Subcutaneous adipose tissue (tissue), 4 donors: ENCODE measurements around the gene NEU4. TPM values are rescaled to one million over a fixed set of nuclear protein-coding genes. Genes with fewer than 3 reads are reported as not detected.

Experiments used
- total RNA-seq, 4 donors: library from RNA; depleted of rRNA; stranded (reverse); fragments of >200 nt; gene quantifications; one replicate each; pipeline ENCODE4 v1.1.0, GENCODE V29; 2016
- TF ChIP-seq, protein P1 (sequence below): fragments of 450-650 bp; IDR thresholded peaks from one replicate; pipeline ENCODE4 v1.5.1; 2016; ENCODE audit warnings: low read depth, mild to moderate bottlenecking, control low read depth, antibody characterized with exemption, moderate library complexity

NEU4 gene
- total RNA-seq, 4 donors from 2014 or later: 0.75 to 1.8 TPM; not detected in 2

DNA sequence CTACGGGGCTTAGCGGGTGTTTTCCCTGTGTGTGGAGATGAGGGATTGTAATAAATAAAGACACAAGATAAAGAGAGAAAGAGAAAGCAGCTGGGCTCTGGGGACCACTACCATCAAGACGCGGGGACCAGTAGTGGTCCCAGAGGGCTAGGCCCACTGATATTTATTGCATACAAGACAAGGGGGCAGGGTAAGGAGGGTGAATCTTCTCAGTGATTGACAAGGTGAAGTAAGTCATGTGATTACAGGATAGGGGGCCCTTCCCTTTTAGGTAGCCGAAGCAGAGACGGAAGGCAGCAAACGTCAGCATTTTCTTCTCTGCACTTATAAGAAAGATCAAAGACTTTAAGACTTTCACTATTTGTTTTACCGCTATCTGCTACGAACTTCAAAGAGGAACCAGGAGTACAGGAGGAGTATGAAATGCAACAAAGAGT is 36.9 kb upstream of the NEU4 start:
- TF ChIP-seq, protein P1, sequence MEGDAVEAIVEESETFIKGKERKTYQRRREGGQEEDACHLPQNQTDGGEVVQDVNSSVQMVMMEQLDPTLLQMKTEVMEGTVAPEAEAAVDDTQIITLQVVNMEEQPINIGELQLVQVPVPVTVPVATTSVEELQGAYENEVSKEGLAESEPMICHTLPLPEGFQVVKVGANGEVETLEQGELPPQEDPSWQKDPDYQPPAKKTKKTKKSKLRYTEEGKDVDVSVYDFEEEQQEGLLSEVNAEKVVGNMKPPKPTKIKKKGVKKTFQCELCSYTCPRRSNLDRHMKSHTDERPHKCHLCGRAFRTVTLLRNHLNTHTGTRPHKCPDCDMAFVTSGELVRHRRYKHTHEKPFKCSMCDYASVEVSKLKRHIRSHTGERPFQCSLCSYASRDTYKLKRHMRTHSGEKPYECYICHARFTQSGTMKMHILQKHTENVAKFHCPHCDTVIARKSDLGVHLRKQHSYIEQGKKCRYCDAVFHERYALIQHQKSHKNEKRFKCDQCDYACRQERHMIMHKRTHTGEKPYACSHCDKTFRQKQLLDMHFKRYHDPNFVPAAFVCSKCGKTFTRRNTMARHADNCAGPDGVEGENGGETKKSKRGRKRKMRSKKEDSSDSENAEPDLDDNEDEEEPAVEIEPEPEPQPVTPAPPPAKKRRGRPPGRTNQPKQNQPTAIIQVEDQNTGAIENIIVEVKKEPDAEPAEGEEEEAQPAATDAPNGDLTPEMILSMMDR: no peak

DNA sequence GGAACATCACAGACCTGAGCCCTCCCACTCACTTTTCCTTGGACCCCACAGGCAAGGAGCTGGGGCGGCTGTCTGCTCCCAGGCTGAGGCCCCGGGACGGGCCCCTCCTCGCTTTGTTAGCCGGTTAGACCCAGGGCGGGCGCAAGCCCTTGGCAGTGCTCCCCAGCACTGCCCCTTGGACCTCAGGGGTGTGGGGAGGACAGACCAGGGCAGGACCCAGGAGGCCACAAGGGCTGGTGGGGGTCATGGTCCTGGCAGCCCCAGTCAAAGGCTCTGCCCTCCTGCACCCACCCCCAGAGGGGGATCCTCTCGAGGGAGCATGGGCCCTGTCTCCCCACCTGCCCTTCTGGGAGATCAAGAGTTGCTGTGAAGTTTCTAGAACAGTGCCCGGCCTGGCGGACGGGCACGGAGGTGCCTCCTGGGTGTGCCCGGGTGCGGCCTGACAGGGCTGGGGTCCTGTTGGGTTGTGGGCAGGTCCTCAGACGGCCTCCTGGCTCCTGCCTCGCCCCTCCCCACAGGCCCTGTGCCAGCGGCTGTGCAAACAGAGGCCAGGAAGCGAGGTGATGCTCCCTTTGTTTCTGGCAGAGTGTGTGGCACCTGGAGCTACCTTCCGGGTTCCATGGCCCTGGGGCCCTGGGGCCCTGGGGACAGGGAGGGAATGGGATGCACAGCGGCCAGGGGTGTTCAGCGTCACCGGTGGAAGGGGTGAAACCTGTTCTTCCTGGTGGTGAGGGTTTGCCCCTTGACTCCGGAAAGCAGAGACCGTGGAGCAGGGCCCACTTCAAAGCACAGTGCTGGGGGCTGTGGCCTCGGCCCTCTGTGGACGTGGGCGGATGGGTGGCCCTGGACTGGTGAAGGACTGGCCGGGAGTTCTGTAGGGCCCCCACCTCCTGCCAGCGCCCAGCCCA is 35.2 kb upstream of the NEU4 start:
- TF ChIP-seq, protein P1: no peak

GRCh38 chr2:241774419-241775222 is 34.4 kb upstream of the NEU4 start:
- TF ChIP-seq, protein P1: no peak

DNA sequence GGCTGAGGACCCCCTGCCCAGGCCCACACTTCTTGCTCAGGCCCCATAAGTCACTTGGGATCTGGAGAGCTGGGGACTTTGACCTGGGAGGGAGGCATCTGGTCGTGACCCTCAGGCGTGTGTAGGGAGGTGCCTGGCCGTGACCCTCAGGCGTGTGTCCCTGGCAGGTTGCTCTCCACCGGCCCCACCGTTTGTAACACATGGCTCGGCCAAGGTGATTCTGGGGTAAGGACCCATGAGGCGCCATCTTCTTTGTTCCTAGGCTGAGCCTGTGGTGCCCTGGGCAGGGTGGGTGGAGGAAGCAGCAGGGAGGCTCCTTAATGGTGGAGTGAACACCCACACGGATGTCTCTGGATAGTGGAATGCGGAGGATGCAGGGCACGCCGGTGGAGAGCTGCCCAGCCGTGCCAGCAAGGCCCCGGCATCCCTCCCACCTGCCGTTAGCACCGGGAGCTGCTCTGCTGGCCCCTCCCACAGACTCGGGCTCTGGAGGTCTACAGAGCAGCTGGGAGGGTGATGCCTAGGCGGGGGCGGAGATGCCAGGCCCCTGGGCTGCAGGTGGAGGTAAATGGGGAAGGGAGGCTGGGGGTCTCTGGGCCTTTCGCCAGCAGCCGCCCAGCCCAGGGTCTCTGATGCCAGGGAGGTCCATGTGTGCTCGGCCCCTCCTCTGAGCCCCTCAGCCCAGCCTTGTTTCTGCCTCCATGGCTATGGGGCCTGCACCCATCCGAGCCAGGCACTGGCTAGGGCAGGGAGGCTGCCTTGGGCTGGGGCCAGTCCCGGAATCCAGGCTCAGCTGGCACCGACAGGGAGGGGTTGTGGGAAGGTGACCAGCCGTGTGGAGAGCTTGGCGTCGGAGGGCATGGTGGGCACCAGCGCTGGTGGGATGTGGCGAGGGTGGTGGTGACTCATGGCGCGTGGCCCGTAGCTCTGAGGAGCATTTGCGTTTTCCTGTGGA is 33.5 kb upstream of the NEU4 start:
- TF ChIP-seq, protein P1: no peak

GRCh38 chr2:241776336-241777169 is 32.4 kb upstream of the NEU4 start, which contains the start of gene GAL3ST2:
GAL3ST2 (plus strand) TSS chr2:241776822; CDS start chr2:241776956, 134 bp downstream.
- TF ChIP-seq, protein P1: no peak

- TF ChIP-seq, protein P1: no peak
These were observed 31.8 kb upstream of the NEU4 start for GRCh38 chr2:241777170-241777685.
